HEK293 (cell line): ENCODE measurements around the gene AGT.

ENCODE experiments used
- CTCF ChIA-PET: fragments of 350-600 bp; formaldehyde crosslinking; extraction: SDS; loops from one replicate; lab custom pipeline; 2021; ENCODE audit warnings: antibody characterized with exemption; lab: Yijun Ruan, JAX
- POLR2A ChIA-PET: fragments of 300-600 bp; formaldehyde crosslinking; extraction: SDS; loops from one replicate; lab custom pipeline; 2020; ENCODE audit warnings: antibody characterized with exemption, inconsistent platforms; lab: Yijun Ruan, JAX
- H3K27ac ChIP-seq: fragments of 200-500 bp; sonication (Bioruptor generic); 2 replicates; pipeline ENCODE4 v1.5.1; 2014; ENCODE audit warnings: low read depth, low read length, control low read depth, inconsistent platforms; ENCODE audit errors: extremely low read depth
- H3K36me3 ChIP-seq, 2 experiments: fragments of 200-500 bp in 1 of 2; sonication (Bioruptor generic) in 1 of 2; 1 replicate in 1 of 2; 2 replicates in 1 of 2; pipeline ENCODE4 v1.5.1; 2014 to 2017; ENCODE audit warnings: inconsistent platforms in 2 of 2, low read length in 2 of 2; ENCODE audit not compliant: control insufficient read depth in 2 of 2, insufficient read depth in 1 of 2
- H3K4me1 ChIP-seq: fragments of 200-500 bp; sonication (Bioruptor generic); 2 replicates; pipeline ENCODE4 v1.5.1; 2014; ENCODE audit warnings: mild to moderate bottlenecking, low read length, inconsistent platforms; ENCODE audit not compliant: control insufficient read depth, insufficient read depth
- H3K4me3 ChIP-seq: 2 replicates; pipeline ENCODE4 v1.5.1; 2011; ENCODE audit warnings: low read depth, mild to moderate bottlenecking, control low read depth, low read length, moderate library complexity
- H3K9me3 ChIP-seq: fragments of 200-500 bp; sonication (Bioruptor generic); 2 replicates; pipeline ENCODE4 v1.5.1; 2014; ENCODE audit warnings: low read depth, low read length, inconsistent platforms; ENCODE audit not compliant: control insufficient read depth, insufficient read depth
- BCL11A ChIP-seq: fragments of 450-650 bp; formaldehyde crosslinking; IDR thresholded peaks from 2 replicates; pipeline ENCODE4 v1.5.1; 2016; ENCODE audit warnings: low read depth, missing biosample characterization, missing genetic modification characterization
- BCL11B ChIP-seq: fragments of 450-650 bp; formaldehyde crosslinking; IDR thresholded peaks from 2 replicates; pipeline ENCODE4 v1.5.1; 2016; ENCODE audit warnings: low read depth, missing biosample characterization, missing genetic modification characterization
- EGR2 ChIP-seq: fragments of 450-650 bp; formaldehyde crosslinking; IDR thresholded peaks from 2 replicates; pipeline ENCODE4 v1.5.1; 2016; ENCODE audit warnings: low read depth, missing biosample characterization, missing genetic modification characterization
- KLF16 ChIP-seq: fragments of 450-650 bp; formaldehyde crosslinking; IDR thresholded peaks from 2 replicates; pipeline ENCODE4 v1.5.1; 2017; ENCODE audit warnings: missing biosample characterization, missing genetic modification characterization
- KLF7 ChIP-seq: fragments of 450-650 bp; formaldehyde crosslinking; IDR thresholded peaks from 2 replicates; pipeline ENCODE4 v1.5.1; 2016; ENCODE audit warnings: missing biosample characterization, missing genetic modification characterization, borderline replicate concordance
- OSR2 ChIP-seq: fragments of 450-650 bp; formaldehyde crosslinking; IDR thresholded peaks from 2 replicates; pipeline ENCODE4 v1.5.1; 2016; ENCODE audit warnings: missing biosample characterization, missing genetic modification characterization
- PRDM1 ChIP-seq: fragments of 450-650 bp; formaldehyde crosslinking; IDR thresholded peaks from 2 replicates; pipeline ENCODE4; 2016; ENCODE audit warnings: missing biosample characterization, missing genetic modification characterization
- REPIN1 ChIP-seq: fragments of 450-650 bp; formaldehyde crosslinking; IDR thresholded peaks from 2 replicates; pipeline ENCODE4 v1.5.1; 2017; ENCODE audit warnings: missing biosample characterization, missing genetic modification characterization, low read depth
- SALL2 ChIP-seq: fragments of 450-650 bp; formaldehyde crosslinking; IDR thresholded peaks from 2 replicates; pipeline ENCODE4 v1.5.0; 2017; ENCODE audit warnings: missing biosample characterization, mild to moderate bottlenecking, missing genetic modification characterization, borderline replicate concordance
- SP3 ChIP-seq: fragments of 450-650 bp; formaldehyde crosslinking; IDR thresholded peaks from 2 replicates; pipeline ENCODE4 v1.5.1; 2016; ENCODE audit warnings: missing biosample characterization, missing genetic modification characterization
- TRIM28 ChIP-seq: IDR thresholded peaks from 2 replicates; pipeline ENCODE4 v1.6.1; 2011; ENCODE audit warnings: low read length, control low read depth, borderline replicate concordance
- TSHZ1 ChIP-seq: fragments of 450-650 bp; formaldehyde crosslinking; IDR thresholded peaks from 2 replicates; pipeline ENCODE4 v1.5.1; 2016; ENCODE audit warnings: missing biosample characterization, missing genetic modification characterization, borderline replicate concordance
- ZNF146 ChIP-seq: fragments of 450-650 bp; formaldehyde crosslinking; IDR thresholded peaks from 2 replicates; pipeline ENCODE4 v1.5.1; 2016; ENCODE audit warnings: missing biosample characterization, missing genetic modification characterization
- ZNF157 ChIP-seq: fragments of 450-650 bp; formaldehyde crosslinking; IDR thresholded peaks from 2 replicates; pipeline ENCODE4 v1.5.1; 2016; ENCODE audit warnings: missing biosample characterization, missing genetic modification characterization
- ZNF280C ChIP-seq: fragments of 450-650 bp; formaldehyde crosslinking; IDR thresholded peaks from 2 replicates; pipeline ENCODE4 v1.5.1; 2016; ENCODE audit warnings: missing biosample characterization, missing genetic modification characterization
- ZNF341 ChIP-seq: fragments of 450-650 bp; formaldehyde crosslinking; IDR thresholded peaks from 2 replicates; pipeline ENCODE4; 2016; ENCODE audit warnings: low read depth, missing biosample characterization, missing genetic modification characterization
- ZNF660 ChIP-seq: fragments of 450-650 bp; IDR thresholded peaks from 2 replicates; pipeline ENCODE4 v1.5.1; 2018; ENCODE audit warnings: missing biosample characterization, mild to moderate bottlenecking, missing genetic modification characterization
- ZNF664 ChIP-seq: fragments of 450-650 bp; formaldehyde crosslinking; IDR thresholded peaks from 2 replicates; pipeline ENCODE4 v1.5.1; 2016; ENCODE audit warnings: missing biosample characterization, missing genetic modification characterization
- TF ChIP-seq, protein P1 (sequence below): fragments of 450-650 bp; formaldehyde crosslinking; IDR thresholded peaks from 2 replicates; pipeline ENCODE4 v1.5.1; 2017; ENCODE audit warnings: missing biosample characterization, missing genetic modification characterization
- TF ChIP-seq, protein P2 (sequence below): fragments of 450-650 bp; formaldehyde crosslinking; IDR thresholded peaks from 2 replicates; pipeline ENCODE4 v1.5.1; 2017; ENCODE audit warnings: missing biosample characterization, missing genetic modification characterization
- TF ChIP-seq, protein P3 (sequence below): fragments of 450-650 bp; formaldehyde crosslinking; IDR thresholded peaks from 2 replicates; pipeline ENCODE4 v1.5.1; 2016; ENCODE audit warnings: missing biosample characterization, missing genetic modification characterization

Gene AGT

DNA sequence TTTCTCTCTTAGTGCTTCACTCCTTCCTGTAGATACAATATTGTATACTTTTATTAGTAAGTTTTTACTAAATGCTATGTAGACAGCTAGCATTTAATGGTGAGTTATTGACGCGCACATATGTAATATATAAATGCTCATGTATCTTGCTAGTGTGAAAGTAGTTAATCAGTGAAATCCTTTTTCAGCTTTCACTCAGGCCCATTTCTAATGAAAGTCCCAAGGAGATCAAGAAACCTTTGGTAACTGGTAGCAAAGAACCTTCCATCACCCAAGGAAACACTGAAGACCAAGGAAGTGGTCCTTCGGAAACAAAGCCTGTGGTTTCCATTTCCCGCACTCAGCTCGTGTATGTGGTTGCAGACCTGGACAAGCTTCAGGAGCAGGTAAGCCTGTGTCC lies 27.2 kb downstream of the AGT start:
- Histone ChIP-seq H3K4me3 (no peak overlapping the region), H3K9me3 (no peaks in the 10 kb centered on the region), H3K4me1 (peaks cover 4% of the 10 kb centered on the region; the same call in 1 of the 2 replicates), H3K36me3 (peaks cover 54 to 88% of the 10 kb centered on the region in 2 experiments), H3K27ac (no peak overlapping the region)
- CTCF ChIA-PET, result interaction anchor here (0.6 to 1.2 kb wide), 2 partner anchors 11 to 45 kb away, joined by 3 read pairs; no protein-coding TSS in a partner anchor
- POLR2A ChIA-PET, result no interaction called here
- TF ChIP-seq PRDM1 (tag by site-specific recombination) (peak; percentile 94), BCL11A (tag by site-specific recombination) (no peak)

DNA sequence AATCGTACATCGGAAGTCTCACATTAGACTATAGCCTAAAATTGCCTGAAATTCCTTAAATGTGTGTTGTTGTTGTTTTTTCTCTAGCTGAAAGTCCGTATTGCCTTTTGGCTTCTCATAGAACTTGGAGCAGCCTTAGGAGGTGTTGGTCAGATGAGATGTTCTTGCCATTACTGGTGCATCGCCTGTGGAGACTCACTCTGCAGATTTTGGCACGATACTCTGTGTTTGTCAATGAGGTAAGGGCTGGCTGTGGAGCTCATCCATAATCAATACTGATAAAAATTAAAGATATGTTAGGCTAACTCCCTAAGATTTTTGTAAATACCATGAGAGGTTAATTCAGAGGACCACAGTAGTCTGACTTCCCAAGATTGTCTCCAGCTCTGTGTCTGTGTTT lies 28.9 kb downstream of the AGT start:
- POLR2A ChIA-PET, result no interaction called here
- Histone ChIP-seq H3K4me3 (no peak overlapping the region), H3K36me3 (peaks cover 49 to 81% of the 10 kb centered on the region in 2 experiments), H3K27ac (no peak overlapping the region), H3K4me1 (peaks cover 13% of the 10 kb centered on the region; the same call in 1 of the 2 replicates), H3K9me3 (no peaks in the 10 kb centered on the region)
- CTCF ChIA-PET, result no interaction called here
- TF ChIP-seq, protein P1, sequence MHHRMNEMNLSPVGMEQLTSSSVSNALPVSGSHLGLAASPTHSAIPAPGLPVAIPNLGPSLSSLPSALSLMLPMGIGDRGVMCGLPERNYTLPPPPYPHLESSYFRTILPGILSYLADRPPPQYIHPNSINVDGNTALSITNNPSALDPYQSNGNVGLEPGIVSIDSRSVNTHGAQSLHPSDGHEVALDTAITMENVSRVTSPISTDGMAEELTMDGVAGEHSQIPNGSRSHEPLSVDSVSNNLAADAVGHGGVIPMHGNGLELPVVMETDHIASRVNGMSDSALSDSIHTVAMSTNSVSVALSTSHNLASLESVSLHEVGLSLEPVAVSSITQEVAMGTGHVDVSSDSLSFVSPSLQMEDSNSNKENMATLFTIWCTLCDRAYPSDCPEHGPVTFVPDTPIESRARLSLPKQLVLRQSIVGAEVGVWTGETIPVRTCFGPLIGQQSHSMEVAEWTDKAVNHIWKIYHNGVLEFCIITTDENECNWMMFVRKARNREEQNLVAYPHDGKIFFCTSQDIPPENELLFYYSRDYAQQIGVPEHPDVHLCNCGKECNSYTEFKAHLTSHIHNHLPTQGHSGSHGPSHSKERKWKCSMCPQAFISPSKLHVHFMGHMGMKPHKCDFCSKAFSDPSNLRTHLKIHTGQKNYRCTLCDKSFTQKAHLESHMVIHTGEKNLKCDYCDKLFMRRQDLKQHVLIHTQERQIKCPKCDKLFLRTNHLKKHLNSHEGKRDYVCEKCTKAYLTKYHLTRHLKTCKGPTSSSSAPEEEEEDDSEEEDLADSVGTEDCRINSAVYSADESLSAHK (tag by site-specific recombination), result no peak
- no peak for TF ChIP-seq ZNF660 (tag by site-specific recombination)
- no peak for TF ChIP-seq OSR2
- TF ChIP-seq SP3 (tag by site-specific recombination), result no peak
- TF ChIP-seq ZNF157, result no peak
- TF ChIP-seq ZNF146 (tag by site-specific recombination), result no peak
- TF ChIP-seq TSHZ1 (tag by site-specific recombination), result no peak
- TF ChIP-seq REPIN1 (tag by site-specific recombination), result no peak
- no peak for TF ChIP-seq ZNF341
- no peak for TF ChIP-seq KLF7 (tag by site-specific recombination)
- no peak for TF ChIP-seq ZNF280C

- Histone ChIP-seq H3K9me3 (no peaks in the 10 kb centered on the region), H3K4me1 (peaks cover 13% of the 10 kb centered on the region; the same call in 1 of the 2 replicates), H3K27ac (no peak overlapping the region), H3K4me3 (no peak overlapping the region), H3K36me3 (peaks cover 48 to 81% of the 10 kb centered on the region in 2 experiments)
- POLR2A ChIA-PET, result no interaction called here
- CTCF ChIA-PET, result no interaction called here
- TF ChIP-seq, protein P2, sequence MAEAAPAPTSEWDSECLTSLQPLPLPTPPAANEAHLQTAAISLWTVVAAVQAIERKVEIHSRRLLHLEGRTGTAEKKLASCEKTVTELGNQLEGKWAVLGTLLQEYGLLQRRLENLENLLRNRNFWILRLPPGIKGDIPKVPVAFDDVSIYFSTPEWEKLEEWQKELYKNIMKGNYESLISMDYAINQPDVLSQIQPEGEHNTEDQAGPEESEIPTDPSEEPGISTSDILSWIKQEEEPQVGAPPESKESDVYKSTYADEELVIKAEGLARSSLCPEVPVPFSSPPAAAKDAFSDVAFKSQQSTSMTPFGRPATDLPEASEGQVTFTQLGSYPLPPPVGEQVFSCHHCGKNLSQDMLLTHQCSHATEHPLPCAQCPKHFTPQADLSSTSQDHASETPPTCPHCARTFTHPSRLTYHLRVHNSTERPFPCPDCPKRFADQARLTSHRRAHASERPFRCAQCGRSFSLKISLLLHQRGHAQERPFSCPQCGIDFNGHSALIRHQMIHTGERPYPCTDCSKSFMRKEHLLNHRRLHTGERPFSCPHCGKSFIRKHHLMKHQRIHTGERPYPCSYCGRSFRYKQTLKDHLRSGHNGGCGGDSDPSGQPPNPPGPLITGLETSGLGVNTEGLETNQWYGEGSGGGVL (tag by site-specific recombination), result no peak
- TF ChIP-seq SALL2 (tag by site-specific recombination) (no peak), BCL11B (tag by site-specific recombination) (no peak), ZNF664 (tag by site-specific recombination) (no peak), TRIM28 (no peak), EGR2 (no peak), KLF16 (tag by site-specific recombination) (no peak)
- TF ChIP-seq, protein P3, sequence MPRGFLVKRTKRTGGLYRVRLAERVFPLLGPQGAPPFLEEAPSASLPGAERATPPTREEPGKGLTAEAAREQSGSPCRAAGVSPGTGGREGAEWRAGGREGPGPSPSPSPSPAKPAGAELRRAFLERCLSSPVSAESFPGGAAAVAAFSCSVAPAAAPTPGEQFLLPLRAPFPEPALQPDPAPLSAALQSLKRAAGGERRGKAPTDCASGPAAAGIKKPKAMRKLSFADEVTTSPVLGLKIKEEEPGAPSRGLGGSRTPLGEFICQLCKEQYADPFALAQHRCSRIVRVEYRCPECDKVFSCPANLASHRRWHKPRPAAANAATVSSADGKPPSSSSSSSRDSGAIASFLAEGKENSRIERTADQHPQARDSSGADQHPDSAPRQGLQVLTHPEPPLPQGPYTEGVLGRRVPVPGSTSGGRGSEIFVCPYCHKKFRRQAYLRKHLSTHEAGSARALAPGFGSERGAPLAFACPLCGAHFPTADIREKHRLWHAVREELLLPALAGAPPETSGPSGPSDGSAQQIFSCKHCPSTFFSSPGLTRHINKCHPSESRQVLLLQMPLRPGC (tag by site-specific recombination), result no peak
Measured at GRCh38 chr1:230684146-230684545, 29.8 kb downstream of the AGT start.
